K562 (cell line): Measurements from ENCODE around the gene VPS35L. TPM values are rescaled to one million over a fixed set of nuclear protein-coding genes. Genes with fewer than 3 reads are reported as not detected.

ENCODE experiments used
- ADNP ChIP-seq: fragments of 200-800 bp; sonication (Bioruptor generic); IDR thresholded peaks from 2 replicates; pipeline ENCODE4 v1.6.1; 2016; ENCODE audit warnings: missing genetic modification characterization, missing compliant biosample characterization
- CCAR2 ChIP-seq: fragments of 200-400 bp; formaldehyde crosslinking; IDR thresholded peaks from 2 replicates; pipeline ENCODE4 v1.6.1; 2017; ENCODE audit warnings: mild to moderate bottlenecking, low read depth, low read length
- HDGF ChIP-seq: fragments of 450-650 bp; IDR thresholded peaks from 2 replicates; pipeline ENCODE4 v1.6.1; 2016
- MAFK ChIP-seq: IDR thresholded peaks from 2 replicates; pipeline ENCODE4 v1.6.1; 2011; ENCODE audit warnings: low read length, improper control_type of control experiment
- MYNN ChIP-seq, 2 experiments: sonication (generic); formaldehyde crosslinking in 1 of 2; IDR thresholded peaks; 2 replicates each; pipeline versions ENCODE4 v1.5.0 to v1.6.1; 2016 to 2020; ENCODE audit warnings: antibody characterized with exemption in 1 of 2, missing genetic modification reagents in 1 of 2
- POLR2G ChIP-seq: fragments of 200-400 bp; formaldehyde crosslinking; IDR thresholded peaks from 2 replicates; pipeline ENCODE4 v1.6.1; 2017; ENCODE audit warnings: low read depth, mild to moderate bottlenecking, antibody characterized with exemption, low read length, moderate library complexity
- RBFOX2 ChIP-seq: fragments of 200-400 bp; formaldehyde crosslinking; IDR thresholded peaks from 2 replicates; pipeline ENCODE4 v1.6.1; 2017; ENCODE audit warnings: low read depth, mild to moderate bottlenecking, low read length, moderate library complexity
- SAFB2 ChIP-seq: fragments of 200-400 bp; formaldehyde crosslinking; IDR thresholded peaks from 2 replicates; pipeline ENCODE4 v1.6.1; 2018; ENCODE audit warnings: borderline replicate concordance, low read length, low read depth, moderate library complexity; ENCODE audit not compliant: severe bottlenecking
- SIN3A ChIP-seq, 2 experiments: fragments of 150-350 bp in 1 of 2; IDR thresholded peaks; 2 replicates each; pipeline ENCODE4 v1.6.1; 2011 to 2016; ENCODE audit warnings: borderline replicate concordance in 2 of 2, low read depth in 2 of 2, low read length in 2 of 2, mild to moderate bottlenecking in 2 of 2, moderate library complexity in 2 of 2; ENCODE audit not compliant: control insufficient read depth in 1 of 2
- SUPT5H ChIP-seq: fragments of 450-650 bp; IDR thresholded peaks from 2 replicates; pipeline ENCODE4 v1.6.1; 2016
- TCF7 ChIP-seq: sonication (generic); IDR thresholded peaks from 2 replicates; pipeline ENCODE4 v1.6.1; 2016; ENCODE audit warnings: antibody characterized with exemption, borderline replicate concordance
- THRA ChIP-seq: fragments of 450-650 bp; IDR thresholded peaks from 2 replicates; pipeline ENCODE4 v1.6.1; 2017; ENCODE audit warnings: mild to moderate bottlenecking, moderate library complexity
- ZFP36 ChIP-seq: fragments of 150-350 bp; IDR thresholded peaks from 2 replicates; pipeline ENCODE4 v1.6.1; 2018; ENCODE audit warnings: low read length, low read depth; ENCODE audit not compliant: partially characterized antibody
- ZFP91 ChIP-seq: sonication (generic); formaldehyde crosslinking; IDR thresholded peaks from 2 replicates; pipeline ENCODE4 v1.8.0; 2022; ENCODE audit warnings: mild to moderate bottlenecking, missing genetic modification reagents
- ZNF239 ChIP-seq: fragments of 250-450 bp; sonication (Bioruptor Pico); IDR thresholded peaks from 2 replicates; pipeline ENCODE4 v1.4.0; 2020; ENCODE audit warnings: mild to moderate bottlenecking
- ZNF431 ChIP-seq: sonication (generic); formaldehyde crosslinking; IDR thresholded peaks from 2 replicates; pipeline ENCODE4 v1.8.0; 2022; ENCODE audit warnings: mild to moderate bottlenecking, missing genetic modification reagents
- ZNF57 ChIP-seq: fragments of 450-650 bp; formaldehyde crosslinking; IDR thresholded peaks from 2 replicates; pipeline ENCODE4 v1.4.0; 2020; ENCODE audit warnings: mild to moderate bottlenecking, moderate library complexity
- ZNF75A ChIP-seq: fragments of 450-650 bp; formaldehyde crosslinking; IDR thresholded peaks from 2 replicates; pipeline ENCODE4 v1.4.0; 2020; ENCODE audit warnings: mild to moderate bottlenecking
- ZNF830 ChIP-seq: fragments of 250-450 bp; sonication (Bioruptor Pico); IDR thresholded peaks from 2 replicates; pipeline ENCODE4 v1.5.0; 2021; ENCODE audit warnings: mild to moderate bottlenecking
- ZZZ3 ChIP-seq: fragments of 450-650 bp; IDR thresholded peaks from 2 replicates; pipeline ENCODE4 v1.6.1; 2016; ENCODE audit warnings: antibody characterized with exemption, mild to moderate bottlenecking, moderate library complexity
- polyA plus RNA-seq, 8 experiments: library from polyadenylated mRNA; depleted of rRNA in 4 of 8; stranded (reverse) in 5 of 8; unstranded in 3 of 8; fragments of >200 nt; fragmentation: Nextera tagmentation in 2 of 8; fragmentation: Illumina TruSeq in 1 of 8; extraction: Ambion mirVana in 2 of 8; extraction: Trizol in 1 of 8; gene quantifications; 2 replicates each; pipeline versions ENCODE4 v1.2.1 to v1.2.3, GENCODE V29; 2011 to 2014; ENCODE audit warnings: inconsistent platforms in 1 of 8, missing spikeins in 1 of 8
- total RNA-seq, 7 experiments: library from RNA; depleted of rRNA in 6 of 7; stranded (reverse); fragments of >200 nt in 6 of 7; fragmentation: Illumina TruSeq in 2 of 7; extraction: Trizol in 2 of 7; gene quantifications; 2 replicates each; pipeline versions ENCODE4 v1.2.1 to v1.2.3, GENCODE V29; 2011 to 2021; ENCODE audit warnings: low replicate concordance in 1 of 7
- TF ChIP-seq, protein P1 (sequence below): fragments of 250-450 bp; sonication (Bioruptor Pico); IDR thresholded peaks from 2 replicates; pipeline ENCODE4 v1.8.0; 2022; ENCODE audit warnings: moderate library complexity, mild to moderate bottlenecking, inconsistent platforms

The VPS35L gene
- total and polyA plus RNA-seq, 9 of the 15 experiments (the other 6 are each of a cell fraction or from before 2014, with no cell fraction given) = 10.2 to 30.4 (median 20.1) TPM

DNA sequence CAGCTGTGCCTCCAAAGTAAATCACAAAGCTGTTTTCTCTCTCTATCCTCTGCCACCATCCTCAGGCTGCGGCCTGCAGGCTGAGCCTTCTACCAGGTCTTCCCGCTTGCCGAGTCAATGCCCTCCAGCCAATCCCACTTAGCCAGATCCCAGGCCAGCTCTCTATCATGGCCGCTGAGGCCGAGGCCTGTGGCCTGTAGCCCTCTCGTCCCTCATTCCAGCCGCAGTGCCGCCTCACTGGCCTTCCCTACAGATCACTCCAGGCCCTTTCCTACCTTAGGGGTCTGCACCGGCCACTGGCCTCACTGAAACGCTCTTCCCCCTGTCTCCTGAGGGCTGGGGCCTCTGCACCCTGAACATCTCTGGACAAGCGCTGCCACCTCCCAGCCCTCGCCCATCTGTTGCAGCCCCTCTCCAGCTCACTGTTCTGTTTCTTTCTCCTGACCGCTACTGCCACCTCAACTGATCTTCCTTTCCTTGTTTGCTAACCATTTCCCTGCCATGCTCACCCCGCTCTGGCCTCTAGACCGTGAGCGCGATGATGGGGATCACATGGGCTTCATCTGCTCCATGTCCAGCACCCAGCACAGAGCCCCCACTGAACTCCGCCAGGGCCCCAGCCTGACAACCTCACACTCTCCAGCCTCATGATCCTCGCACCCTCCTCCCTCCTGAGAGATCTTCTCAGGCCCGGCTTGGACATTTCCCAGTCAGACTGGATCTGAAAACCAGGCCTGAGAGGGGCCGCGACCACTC is 154.1 kb downstream of the VPS35L start (continued):
- TF ChIP-seq SAFB2 (no peak), HDGF (0 out of 2 replicates have a peak, but pooled peaks have one; percentile 14), SUPT5H (0 out of 2 replicates have a peak, but pooled peaks have one; percentile 21), MYNN (IDR thresholded peaks at IDR 0.05) (no peak), MYNN (CRISPR knock-in tag; IDR thresholded peaks at IDR 0.05) (no peak), RBFOX2 (peak; percentile 26; the same call in 1 of the 2 replicates), ZZZ3 (no peak), CCAR2 (no peak), SIN3A (IDR thresholded peaks at IDR 0.05; ENCODE audit: borderline replicate concordance in 2 of 2, control insufficient read depth in 1 of 2, low read depth in 2 of 2, low read length in 2 of 2) (no peak), ZNF239 (CRISPR knock-in tag) (no peak), ZNF431 (CRISPR knock-in tag) (no peak), ZFP36 (no peak), THRA (no peak), ZFP91 (CRISPR knock-in tag) (no peak), POLR2G (peak; percentile 39; the same call in 1 of the 2 replicates), MAFK (no peak), TCF7 (no peak), ZNF57 (CRISPR knock-in tag) (no peak), ZNF830 (CRISPR knock-in tag) (no peak), ZNF75A (no peak), ADNP (tag) (no peak)
- TF ChIP-seq, protein P1, sequence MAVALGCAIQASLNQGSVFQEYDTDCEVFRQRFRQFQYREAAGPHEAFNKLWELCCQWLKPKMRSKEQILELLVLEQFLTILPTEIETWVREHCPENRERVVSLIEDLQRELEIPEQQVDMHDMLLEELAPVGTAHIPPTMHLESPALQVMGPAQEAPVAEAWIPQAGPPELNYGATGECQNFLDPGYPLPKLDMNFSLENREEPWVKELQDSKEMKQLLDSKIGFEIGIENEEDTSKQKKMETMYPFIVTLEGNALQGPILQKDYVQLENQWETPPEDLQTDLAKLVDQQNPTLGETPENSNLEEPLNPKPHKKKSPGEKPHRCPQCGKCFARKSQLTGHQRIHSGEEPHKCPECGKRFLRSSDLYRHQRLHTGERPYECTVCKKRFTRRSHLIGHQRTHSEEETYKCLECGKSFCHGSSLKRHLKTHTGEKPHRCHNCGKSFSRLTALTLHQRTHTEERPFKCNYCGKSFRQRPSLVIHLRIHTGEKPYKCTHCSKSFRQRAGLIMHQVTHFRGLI (CRISPR knock-in tag) = no peak
